ENCODE data around the gene MGAT4B.

Gene MGAT4B

DNA sequence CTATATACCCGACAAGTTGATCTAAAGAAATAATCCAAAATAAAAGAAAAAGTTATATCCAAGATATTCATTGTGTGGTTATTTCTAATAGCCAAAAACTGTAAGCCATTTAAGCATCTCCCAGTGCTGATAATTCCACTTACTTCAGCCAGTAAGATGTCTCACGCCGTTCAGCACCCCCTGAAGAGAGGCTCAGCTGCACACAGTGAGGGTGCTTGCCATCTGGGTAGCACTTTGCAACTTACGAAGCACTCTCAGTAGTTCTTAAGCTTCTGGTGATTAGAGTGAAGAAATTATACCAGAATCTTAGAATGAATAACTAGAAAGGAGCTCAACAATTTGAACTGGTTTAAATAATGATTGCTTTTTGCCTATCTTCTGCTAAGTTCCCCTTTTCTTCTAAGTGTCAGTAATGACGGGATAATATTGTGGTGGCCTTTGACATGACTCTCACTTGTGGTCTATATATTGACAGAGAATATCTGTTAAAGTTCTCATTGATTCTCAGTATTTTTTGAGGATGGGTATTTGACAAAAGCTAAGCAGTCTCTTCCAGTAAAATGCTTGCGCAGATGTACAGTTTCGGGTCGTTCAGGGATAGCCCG is 39.1 kb downstream of the MGAT4B start:
- no peak for DNase-seq

DNA sequence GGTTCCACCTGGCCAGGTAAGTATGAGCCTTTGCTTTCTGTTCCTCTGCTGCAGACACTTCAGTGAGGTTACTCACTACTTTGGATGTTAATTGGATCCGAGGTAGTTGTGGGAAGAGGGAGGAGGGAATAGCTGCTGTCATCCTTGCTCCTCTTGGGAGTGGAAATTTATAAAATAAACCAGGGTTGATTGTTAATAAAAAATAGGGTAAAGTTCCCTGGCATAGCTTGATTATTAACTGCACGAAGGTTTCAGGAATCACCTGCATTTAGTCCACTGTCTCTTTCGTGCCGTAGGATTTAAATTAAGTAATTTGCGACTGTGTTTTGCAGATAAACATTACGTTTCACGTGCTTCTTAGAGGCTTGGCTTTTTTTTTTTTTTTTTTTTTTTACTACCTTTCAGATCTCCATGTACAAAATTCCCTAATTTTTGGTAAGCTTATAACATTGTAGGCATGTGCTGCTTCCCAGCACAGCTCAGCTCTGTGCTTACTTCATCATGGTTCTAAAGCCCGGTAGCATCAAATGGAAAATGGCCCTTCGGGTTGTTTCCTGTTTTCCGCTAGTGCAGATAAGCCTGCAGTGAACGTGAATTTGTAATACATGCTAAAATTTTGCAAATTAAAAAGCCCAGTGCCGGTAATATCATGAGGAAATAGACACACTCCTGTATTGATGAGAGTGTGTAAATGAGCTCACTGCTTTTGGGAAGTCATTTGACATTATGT is 39.8 kb downstream of the MGAT4B start:
- DNase-seq: no peak

DNA sequence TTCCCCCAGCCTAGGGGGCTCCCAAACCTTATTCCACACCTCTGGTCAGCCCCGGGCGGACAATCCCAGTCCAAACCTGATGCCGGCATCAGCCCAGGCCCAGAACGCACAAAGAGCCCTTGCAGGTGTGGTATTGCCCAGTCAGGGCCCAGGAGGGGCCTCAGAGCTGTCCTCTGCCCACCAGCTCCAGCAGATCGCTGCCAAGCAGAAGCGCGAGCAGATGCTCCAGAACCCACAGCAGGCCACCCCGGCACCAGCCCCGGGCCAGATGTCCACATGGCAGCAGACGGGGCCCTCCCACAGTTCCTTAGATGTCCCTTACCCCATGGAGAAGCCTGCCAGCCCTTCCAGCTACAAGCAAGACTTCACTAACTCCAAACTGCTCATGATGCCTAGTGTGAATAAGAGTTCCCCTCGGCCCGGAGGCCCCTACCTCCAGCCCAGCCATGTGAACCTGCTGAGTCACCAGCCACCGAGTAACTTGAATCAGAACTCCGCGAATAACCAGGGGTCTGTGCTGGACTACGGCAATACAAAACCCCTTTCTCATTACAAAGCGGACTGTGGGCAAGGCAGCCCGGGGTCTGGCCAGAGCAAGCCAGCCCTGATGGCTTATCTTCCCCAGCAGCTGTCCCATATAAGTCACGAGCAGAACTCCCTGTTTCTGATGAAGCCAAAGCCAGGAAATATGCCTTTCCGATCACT is 40.5 kb downstream of the MGAT4B start:
- DNase-seq: peak; percentile 41

DNA sequence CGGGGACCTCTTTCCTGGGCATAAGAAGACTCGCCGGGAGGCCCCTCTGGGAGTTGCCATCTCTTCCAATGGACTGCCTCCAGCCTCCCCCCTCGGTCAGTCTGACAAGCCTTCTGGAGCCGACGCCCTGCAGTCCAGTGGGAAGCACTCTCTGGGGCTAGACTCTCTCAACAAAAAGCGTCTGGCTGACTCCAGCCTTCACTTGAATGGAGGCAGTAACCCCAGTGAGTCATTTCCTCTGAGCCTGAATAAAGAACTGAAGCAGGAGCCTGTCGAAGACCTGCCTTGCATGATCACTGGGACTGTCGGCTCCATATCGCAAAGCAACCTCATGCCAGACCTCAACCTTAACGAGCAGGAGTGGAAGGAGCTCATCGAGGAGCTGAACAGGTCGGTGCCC is 41.3 kb downstream of the MGAT4B start:
- DNase-seq: peak; percentile 92

DNA sequence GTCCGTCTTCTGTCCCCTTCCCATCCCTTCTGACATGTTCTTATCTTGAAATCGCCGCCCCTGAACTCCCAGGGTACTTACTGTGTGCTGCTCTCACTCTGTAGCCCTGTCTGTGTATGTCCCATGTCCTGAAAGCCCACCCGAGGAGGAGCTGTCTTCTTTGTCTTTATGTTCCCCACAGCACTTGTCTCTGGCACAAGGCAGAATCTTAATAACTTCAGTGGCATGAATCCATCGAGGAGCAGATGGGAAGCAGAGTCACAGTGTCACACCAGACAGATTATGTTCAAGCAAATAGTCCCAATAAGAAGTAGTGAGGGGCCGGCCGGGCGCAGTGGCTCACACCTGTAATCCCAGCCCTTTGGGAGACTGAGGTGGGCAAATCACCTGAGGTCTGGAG is 42.6 kb downstream of the MGAT4B start:
- DNase-seq: no peak

DNA sequence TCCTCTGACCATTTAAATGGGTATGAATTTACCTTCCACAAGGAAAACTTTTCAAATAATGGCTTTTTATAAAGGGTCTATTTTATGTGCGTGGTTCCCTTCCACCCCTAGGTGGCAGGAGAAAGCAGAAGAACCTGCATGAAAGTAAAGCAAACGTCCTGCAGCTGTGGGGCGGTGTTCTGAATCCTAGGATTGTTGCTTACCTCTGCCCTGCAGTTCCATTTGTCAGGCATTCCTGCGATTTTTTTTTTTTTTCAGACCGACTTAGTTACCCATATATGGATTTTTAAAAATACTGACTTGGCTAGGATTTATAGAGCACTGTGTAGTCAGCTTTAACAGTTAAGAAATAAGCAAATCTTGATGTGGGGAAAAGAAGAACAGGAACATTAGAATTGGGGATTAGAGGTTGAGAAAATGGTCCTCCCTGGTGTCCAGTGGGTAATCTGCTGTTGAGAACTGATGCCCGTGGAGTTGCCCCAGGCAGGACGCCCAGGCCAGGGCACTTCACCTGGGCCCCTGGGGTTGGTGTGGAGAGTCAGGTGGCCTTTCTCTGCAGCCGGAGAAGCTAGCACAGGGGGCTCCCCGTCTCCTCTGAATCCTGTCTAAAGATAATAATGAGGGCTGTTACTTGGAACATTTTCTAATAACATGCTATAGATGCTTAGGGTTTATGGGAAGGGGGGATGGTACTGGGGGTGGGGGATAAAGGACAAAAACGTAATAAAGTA is 43.3 kb downstream of the MGAT4B start:
- peak; percentile 78 for DNase-seq

DNA sequence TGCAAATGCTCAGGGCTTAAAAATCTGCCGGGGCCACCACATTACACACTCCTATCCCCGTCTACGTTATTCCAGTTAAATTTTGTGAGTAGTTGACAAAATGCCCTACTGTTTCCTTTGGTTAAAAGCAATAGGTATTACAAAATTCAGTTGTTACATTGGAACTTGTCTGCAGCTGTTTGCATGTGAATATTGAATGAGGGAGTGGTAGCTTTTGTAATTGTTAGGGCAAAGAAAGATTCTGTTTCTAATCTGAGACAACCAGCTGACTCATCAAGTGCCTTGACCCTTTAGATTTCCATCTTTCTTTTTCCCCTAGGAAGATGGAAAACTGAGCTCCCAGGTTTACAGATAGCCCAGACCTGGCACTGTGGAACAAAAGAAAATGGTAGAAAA is 43.9 kb downstream of the MGAT4B start:
- DNase-seq: peak; percentile 64

DNA sequence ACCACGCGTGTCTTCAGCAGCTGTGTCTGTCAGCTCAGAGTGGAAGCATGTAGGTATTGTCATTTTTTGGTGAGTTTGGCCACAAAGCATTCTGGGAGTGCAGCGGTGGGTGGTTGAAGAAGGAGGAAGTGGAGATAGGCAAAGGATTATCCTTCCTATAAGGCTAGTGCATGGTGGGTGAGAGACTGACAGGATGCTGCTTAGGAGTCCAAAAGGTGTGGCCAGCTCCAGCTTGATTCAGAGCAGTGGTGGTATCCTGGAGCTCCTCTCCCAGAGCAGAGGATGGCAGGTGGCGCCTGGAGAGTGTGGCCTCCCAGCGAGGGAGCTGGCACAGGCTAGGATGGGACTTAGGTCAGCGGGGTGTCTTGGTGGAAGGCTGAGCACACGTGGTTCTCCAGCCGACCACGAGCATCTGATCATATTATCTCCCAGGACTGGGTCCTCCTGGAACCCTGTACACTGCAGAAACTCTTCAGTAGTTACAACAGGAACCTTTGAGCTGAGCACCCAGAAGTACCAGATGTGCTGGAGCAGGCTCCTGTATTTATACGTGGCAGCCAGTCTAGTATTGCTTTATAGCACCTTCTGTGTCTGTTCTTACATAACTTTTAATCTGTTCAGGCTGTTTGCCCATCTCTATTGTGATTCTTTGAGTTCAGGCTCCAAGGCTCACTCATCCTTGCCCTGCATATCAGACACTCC is 44.4 kb downstream of the MGAT4B start:
- peak; percentile 40 for DNase-seq

DNA sequence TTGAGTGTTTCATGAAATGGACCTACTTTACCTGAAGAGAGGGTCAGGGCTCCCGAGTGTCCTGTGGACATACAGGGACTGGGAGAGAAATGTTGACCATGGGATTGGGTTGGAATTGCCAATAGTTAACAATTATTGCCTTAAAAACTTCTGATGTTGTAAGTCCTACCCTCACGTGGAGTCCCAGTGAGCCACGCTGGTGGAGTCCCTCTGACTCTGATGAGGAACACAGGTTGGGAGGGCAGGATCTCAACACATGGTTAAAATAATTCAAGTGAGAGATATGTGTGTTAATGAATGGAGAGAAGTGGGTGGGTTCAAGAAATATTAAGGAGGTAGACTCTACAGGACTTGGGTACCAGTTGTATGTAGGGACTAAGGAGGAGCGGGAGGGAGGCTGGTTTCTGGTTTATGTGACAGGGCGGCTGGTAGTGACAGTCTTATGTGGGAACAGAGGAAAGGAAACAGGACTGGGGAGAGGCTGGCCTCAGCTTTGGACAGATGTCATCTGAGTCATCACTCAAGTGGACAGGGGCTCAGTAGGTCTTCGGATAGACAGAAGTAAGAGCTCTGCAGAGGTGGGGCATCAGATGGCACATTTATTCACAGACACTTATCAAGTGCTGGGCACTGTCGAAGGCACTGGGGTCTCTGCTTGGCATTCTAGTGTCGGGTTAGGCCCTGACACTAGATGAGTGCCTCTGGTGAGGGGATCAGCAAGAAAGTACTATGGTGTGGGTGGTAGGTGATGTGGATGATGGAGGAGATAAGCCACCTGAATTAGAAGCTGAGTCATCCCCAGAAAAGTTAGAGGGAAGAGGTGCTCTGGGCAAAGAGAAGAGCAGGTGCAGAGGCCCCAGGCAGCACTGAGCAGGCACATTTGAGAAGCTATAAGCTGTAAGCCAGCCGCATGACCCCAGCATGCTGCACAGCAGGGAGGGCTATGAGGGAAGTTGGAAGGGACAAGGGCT is 46.8 kb downstream of the MGAT4B start:
- DNase-seq: no peak

DNA sequence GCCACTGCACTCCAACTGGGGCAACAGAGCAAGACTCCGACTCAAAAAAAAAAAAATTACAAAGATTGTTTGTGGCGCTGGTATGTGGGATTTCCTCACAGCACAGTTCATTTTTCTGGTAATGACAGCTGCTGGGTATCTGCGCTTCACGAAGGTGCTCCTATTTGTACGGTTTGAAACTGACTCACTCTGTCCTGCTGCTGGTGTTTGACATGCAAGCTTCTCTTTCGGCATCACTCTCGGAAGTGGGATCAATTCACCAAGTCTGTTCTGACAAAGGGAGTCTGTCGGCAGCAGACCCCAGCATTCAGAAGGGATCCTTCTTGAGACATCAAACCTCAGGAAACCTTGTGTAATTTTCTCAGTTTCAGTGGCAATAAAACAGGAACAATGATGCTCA is 47.7 kb downstream of the MGAT4B start:
- DNase-seq: no peak

DNA sequence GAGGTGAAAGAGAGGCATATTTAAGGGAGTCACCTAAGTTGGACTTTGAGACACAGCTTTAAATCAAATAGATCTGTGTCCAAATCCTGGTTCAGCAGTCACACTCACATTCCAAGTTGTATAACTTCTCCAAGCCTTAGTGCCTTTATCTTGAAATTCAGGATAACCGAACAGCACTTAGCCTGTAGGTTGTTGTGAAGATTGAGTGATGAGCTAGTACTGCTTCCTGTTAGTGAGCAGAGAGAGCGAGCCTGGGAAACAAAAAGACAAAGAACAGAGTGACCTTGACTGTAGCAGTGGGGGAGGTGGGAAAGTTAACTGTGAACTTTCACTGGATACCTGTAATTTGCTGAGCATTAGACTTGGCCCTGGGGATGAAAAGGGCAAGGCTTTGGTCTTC is 51.6 kb downstream of the MGAT4B start:
- no peak for DNase-seq

DNA sequence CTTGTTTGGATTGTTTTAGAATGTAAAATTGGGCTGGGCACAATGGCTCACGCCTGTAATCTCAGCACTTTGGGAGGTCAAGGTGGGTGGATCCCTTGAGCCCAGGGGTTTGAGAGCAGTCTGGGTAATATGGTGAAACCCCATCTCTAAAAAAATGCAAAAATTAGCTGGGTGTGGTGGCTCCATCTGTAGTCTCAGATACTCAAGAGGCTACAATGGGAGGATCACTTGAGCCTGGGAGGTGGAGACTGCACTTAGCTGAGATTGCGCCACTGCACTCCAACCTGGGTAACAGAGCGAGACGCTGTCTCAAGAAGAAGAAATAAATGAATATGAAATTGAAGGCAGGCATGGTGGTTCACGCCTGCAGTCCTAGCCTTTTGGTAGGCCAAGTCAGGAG is 52.7 kb downstream of the MGAT4B start:
- no peak for DNase-seq

DNA sequence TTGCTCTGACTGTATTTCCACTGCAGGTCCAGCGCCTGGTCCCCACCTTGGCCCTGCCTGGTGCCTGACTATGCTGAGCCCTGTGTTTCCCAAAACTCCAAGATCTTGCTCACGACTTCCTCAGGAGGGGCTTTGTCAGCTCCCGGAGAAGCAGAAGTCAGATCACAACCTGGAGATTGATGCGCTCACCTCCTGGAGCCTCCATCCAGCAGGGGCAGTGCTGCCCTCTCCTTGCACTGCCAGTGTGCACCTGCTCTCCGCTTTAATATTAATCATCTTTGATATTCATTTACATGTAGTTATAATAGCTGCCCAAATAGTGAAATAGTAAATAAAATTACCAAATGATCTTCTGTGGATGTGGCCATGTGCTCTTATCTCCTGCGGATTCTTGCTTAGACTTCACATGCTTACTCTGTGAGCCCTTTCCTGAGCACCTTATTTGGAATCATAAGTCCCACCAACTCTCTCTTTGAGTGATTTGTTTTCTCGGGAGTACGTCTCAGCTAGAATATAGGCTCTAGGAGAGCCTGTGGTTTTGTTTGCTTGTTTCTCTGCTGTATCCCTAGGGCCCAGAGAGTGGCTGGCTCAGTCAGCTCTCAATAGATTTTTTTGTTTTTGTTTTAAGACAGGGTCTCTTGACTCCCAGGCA is 56.7 kb downstream of the MGAT4B start:
- no peak for DNase-seq

DNA sequence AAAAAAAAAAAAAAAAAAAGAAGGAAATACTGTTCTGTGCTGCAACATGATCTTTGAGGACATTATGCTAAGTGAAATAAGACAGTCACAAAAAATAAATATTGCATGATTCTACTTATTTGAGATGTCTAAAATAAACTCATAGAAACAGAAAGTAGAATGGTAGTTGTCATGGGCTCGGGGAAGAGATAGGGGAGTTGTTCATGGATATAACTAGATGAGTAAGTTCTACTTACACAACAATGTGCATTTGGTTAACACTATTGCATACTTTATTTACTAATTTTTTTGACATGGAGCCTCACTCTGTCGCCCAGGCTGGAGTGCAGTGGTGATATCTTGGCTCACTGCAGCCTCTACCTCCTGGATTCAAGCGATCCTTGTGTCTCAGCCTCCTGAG is 58.9 kb downstream of the MGAT4B start:
- DNase-seq: no peak

Measured in EL (cell line).